Stimulated activated naive B cell treated with anti-CD40 and anti-IgM and Interleukin-4, amounts not matched to agents 10 μg/mL and 1 μg/mL and 100 μg/mL, for 72 hours (primary cell): Measurements from ENCODE around the gene PTDSS2.

Experiments used
- ATAC-seq, 2 donors: fragments of 150-1000 bp; cut with Tn5 transposase; replicated peaks; 2 replicates each; pipeline ENCODE4 v1.10.0; 2021; ENCODE audit warnings: moderate library complexity in 1 of 2
- DNase-seq: peaks from one replicate; pipeline ENCODE4 v3.0.0; 2021
- H3K27ac Mint-ChIP-seq: one replicate; pipeline ENCODE4 v1.8.0; 2022; ENCODE audit warnings: mild to moderate bottlenecking, mixed read lengths
- H3K27me3 Mint-ChIP-seq, 2 donors: one replicate each; pipeline ENCODE4 v1.8.0; 2022; ENCODE audit warnings: mixed read lengths in 2 of 2
- H3K36me3 Mint-ChIP-seq, 2 donors: one replicate each; pipeline ENCODE4 v1.8.0; 2022; ENCODE audit warnings: mixed read lengths in 2 of 2, mild to moderate bottlenecking in 1 of 2
- H3K4me1 Mint-ChIP-seq, 2 donors: one replicate each; pipeline ENCODE4 v1.8.0; 2022; ENCODE audit warnings: mixed read lengths in 2 of 2, mild to moderate bottlenecking in 1 of 2
- H3K4me3 Mint-ChIP-seq, 2 donors: one replicate each; pipeline ENCODE4 v1.8.0; 2022; ENCODE audit warnings: mild to moderate bottlenecking in 2 of 2, mixed read lengths in 2 of 2, moderate library complexity in 1 of 2
- H3K9me3 Mint-ChIP-seq, 2 donors: one replicate each; pipeline ENCODE4 v1.8.0; 2022; ENCODE audit warnings: mixed read lengths in 2 of 2, mild to moderate bottlenecking in 1 of 2

Gene PTDSS2

GRCh38 chr11:499201-500076 is 49.4 kb downstream of the PTDSS2 start:
- peaks cover 60 to 67% of the 10 kb centered on the region in 2 donors for H3K36me3 Mint-ChIP-seq
- H3K27me3 Mint-ChIP-seq = peaks cover 0 to under 1% of the 10 kb centered on the region in 2 donors
- no peak for ATAC-seq
- no peak overlapping the region for H3K4me3 Mint-ChIP-seq
- H3K27ac Mint-ChIP-seq = no peak overlapping the region
- DNase-seq = no peak
- H3K9me3 Mint-ChIP-seq = no peaks in the 10 kb centered on the region
- H3K4me1 Mint-ChIP-seq = peaks cover 22 to 45% of the 10 kb centered on the region in 2 donors

DNA sequence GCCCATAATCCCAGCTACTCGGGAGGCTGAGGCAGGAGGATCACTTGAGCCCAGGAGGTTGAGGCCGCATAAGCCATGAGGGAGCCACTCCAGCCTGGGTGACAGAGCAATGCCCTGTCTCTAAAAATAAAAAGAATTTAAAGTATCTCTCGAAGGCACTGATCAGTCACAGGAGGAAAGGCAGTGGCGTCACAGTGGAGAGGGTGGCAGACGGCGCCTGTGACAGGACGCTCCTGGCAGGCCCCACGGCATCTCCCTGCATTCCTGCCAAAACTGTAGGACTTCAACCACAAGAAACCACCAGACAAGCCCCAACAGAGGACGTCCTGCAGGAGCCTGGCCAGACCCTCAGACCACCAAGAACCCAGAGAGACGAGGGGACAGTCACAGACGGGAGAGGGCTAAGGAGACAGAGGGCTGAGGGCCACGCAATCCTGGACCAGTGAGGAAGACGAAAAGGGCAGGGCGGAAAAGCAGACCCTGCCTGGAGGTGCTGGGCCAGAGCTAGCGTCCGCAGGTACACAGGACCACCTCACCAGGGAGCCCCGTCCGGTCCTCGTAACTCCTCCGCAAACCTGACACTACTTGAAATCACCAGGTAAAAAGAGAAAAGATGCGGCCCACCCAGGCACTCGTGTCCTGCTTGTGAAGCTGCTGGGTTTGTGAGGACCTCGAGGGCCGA is 51.1 kb downstream of the PTDSS2 start:
- no peak for DNase-seq
- H3K27ac Mint-ChIP-seq = peak overlapping the region; percentile 62
- peaks cover 0 to 4% of the 10 kb centered on the region in 2 donors for H3K27me3 Mint-ChIP-seq
- ATAC-seq = no peak
- no peak overlapping the region for H3K4me3 Mint-ChIP-seq
- H3K9me3 Mint-ChIP-seq = no peaks in the 10 kb centered on the region
- H3K4me1 Mint-ChIP-seq = peaks cover 30 to 59% of the 10 kb centered on the region in 2 donors
- peaks cover 56 to 60% of the 10 kb centered on the region in 2 donors for H3K36me3 Mint-ChIP-seq

DNA sequence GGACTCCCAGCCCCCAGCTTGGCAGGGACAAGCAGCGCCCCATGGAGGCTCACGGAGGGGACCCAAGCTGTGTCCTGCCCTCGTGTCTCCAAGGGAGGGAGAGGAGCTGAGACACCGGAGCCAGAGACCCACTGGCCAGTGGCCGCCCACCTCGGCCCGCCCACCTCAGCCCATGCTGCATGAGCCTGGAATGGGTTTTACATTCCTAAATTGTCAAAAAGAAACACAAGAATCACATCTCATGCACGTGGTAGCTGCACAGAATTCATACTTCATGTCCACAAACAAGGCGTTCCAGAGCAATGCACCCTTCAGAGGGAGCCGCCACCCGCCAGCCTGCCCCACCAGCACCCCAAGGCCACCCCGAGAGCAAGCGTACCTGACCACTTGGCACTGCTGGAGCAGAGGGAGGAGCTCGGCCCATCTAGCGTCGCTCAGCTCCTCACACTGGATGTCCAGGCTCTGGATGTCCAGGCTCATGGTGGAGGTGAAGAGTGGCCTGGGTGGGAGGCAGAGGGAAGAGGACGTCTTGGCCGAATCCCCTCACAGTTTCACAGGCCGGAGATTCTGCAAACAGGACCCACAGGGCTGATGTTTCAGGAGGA is 51.7 kb downstream of the PTDSS2 start:
- ATAC-seq = no peak
- Mint-ChIP-seq H3K27ac (peak overlapping the region; percentile 60), H3K36me3 (peaks cover 57 to 61% of the 10 kb centered on the region in 2 donors), H3K4me1 (peaks cover 31 to 65% of the 10 kb centered on the region in 2 donors), H3K4me3 (no peak overlapping the region), H3K9me3 (no peaks in the 10 kb centered on the region), H3K27me3 (peaks cover 0 to 4% of the 10 kb centered on the region in 2 donors)
- DNase-seq = no peak

DNA sequence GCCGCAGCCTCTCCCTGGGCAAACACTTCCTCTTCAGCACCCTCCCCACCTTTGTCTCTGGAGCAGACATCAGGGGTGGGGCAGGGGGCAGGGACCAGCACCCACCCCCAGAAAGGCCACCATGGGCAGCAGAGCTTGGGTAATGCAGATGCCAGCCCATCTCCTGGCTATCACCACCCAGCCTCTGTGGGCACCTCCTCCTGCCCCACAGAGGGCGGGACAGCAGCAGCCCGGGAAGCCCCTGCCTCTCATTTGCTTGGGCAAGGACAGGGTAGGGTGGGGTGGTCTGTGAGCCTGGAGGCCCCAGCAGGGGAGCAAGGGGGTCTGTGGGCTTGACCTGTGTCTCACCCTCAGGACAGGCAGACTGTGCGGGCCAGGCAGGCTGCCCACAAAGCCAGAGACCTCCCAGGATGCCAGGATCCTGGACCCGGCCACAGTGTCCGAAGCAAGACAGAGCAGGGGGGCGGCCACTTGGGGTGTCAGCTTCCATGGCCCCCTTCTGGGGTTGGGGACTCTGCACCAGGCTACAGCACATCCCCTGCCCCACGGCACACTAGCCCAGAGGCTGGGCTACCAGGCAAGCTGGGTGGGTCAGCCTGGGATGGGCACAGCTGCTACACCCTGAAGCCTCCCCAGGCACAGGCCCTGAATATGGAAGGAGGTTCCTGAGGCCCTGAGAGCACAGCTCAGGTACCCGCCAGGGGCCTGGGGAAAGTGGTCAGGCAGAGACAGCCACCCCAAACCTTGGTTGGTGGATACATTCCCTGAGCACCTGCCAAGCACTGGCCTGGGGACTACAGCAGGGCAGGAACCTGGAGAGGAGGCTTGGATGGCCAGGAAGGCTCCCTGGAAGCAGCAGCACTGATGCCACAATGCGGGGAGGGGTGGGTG is 52.5 kb downstream of the PTDSS2 start:
- no peaks in the 10 kb centered on the region for H3K9me3 Mint-ChIP-seq
- no peak for DNase-seq
- H3K4me3 Mint-ChIP-seq = peak overlapping the region; percentile 51 to 52
- no peak for ATAC-seq
- H3K27me3 Mint-ChIP-seq = peaks cover 0 to 4% of the 10 kb centered on the region in 2 donors
- peaks cover 52 to 53% of the 10 kb centered on the region in 2 donors for H3K36me3 Mint-ChIP-seq
- H3K4me1 Mint-ChIP-seq = peaks cover 27 to 63% of the 10 kb centered on the region in 2 donors
- H3K27ac Mint-ChIP-seq = peak overlapping the region; percentile 75

DNA sequence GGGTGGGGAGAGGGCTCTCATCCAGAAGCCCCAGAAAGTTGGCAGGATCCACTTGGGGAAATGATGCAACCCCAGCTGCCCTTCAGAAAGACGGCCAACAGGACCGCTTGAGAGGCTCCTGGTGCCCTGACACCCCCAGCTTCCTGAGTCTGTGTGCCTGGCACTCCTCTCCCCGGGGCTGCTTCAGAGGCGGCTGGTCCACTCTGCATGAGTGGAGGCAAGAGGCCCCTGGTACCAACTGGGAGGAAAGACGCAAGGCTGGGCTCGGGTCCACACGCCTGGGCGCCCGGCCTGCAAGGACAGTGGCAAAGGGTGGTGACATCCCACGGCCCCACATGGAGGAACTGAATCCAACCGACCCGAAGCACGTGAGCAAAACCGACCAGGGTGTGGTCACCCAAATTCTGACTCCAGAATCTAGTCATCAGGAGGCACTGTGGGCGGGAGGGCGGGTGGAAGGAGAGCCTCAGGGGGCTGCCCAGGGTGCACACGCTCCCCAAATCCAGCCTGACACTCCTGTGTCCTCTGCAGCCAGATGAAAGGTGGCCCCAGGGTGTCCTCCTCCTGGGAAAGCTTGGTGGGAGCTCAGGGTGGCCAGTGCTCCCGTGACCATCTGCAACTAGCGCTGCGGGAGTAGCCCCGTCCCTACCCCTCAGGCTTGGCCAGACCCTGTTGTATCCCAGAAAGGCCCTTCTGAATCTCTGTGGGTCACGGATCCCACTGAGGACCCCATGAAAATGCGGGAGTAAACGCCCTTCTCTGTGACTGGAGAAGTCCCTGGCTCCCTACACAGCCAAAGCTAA is 53.3 kb downstream of the PTDSS2 start:
- Mint-ChIP-seq H3K4me1 (peaks cover 27 to 67% of the 10 kb centered on the region in 2 donors), H3K9me3 (no peaks in the 10 kb centered on the region), H3K4me3 (peak overlapping the region; percentile 70 to 92), H3K36me3 (peaks cover 44 to 45% of the 10 kb centered on the region in 2 donors), H3K27me3 (peaks cover 0 to 4% of the 10 kb centered on the region in 2 donors), H3K27ac (peak overlapping the region; percentile 67)
- ATAC-seq = peak in 1 of 2 donors; percentile 12
- peak; percentile 53 for DNase-seq

- ATAC-seq (no peak), DNase-seq (no peak)
- peak overlapping the region; percentile 87 for H3K27ac Mint-ChIP-seq
- no peaks in the 10 kb centered on the region for H3K9me3 Mint-ChIP-seq
- H3K36me3 Mint-ChIP-seq = peaks cover 36 to 40% of the 10 kb centered on the region in 2 donors
- H3K4me3 Mint-ChIP-seq = peak overlapping the region; percentile 92 to 98
- peaks cover 0 to 4% of the 10 kb centered on the region in 2 donors for H3K27me3 Mint-ChIP-seq
- H3K4me1 Mint-ChIP-seq = peaks cover 27 to 68% of the 10 kb centered on the region in 2 donors
Observed at GRCh38 chr11:504053-504993, 54.2 kb downstream of the PTDSS2 start.

DNA sequence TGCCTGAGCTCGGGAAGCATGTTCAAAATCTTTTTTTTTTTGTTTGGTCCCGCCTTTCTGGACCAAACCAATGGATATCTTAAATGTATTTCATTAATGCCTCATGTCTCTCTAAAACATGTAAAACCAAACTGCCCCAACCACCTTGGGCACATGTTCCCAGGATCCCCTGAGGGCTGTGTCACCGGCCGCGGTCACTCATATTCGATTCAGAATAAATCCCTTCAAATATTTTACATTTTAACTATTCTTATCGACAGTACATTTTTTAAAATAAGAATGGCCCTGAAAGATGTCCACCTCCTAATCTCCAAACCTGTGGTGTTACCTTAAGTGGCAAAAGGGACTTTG is 54.9 kb downstream of the PTDSS2 start:
- H3K9me3 Mint-ChIP-seq = no peaks in the 10 kb centered on the region
- H3K27me3 Mint-ChIP-seq = peaks cover 0 to 4% of the 10 kb centered on the region in 2 donors
- peaks cover 37 to 41% of the 10 kb centered on the region in 2 donors for H3K36me3 Mint-ChIP-seq
- H3K27ac Mint-ChIP-seq = peak overlapping the region; percentile 100
- no peak for DNase-seq
- ATAC-seq = no peak
- peaks cover 29 to 68% of the 10 kb centered on the region in 2 donors for H3K4me1 Mint-ChIP-seq
- peak overlapping the region; percentile 92 to 98 for H3K4me3 Mint-ChIP-seq

DNA sequence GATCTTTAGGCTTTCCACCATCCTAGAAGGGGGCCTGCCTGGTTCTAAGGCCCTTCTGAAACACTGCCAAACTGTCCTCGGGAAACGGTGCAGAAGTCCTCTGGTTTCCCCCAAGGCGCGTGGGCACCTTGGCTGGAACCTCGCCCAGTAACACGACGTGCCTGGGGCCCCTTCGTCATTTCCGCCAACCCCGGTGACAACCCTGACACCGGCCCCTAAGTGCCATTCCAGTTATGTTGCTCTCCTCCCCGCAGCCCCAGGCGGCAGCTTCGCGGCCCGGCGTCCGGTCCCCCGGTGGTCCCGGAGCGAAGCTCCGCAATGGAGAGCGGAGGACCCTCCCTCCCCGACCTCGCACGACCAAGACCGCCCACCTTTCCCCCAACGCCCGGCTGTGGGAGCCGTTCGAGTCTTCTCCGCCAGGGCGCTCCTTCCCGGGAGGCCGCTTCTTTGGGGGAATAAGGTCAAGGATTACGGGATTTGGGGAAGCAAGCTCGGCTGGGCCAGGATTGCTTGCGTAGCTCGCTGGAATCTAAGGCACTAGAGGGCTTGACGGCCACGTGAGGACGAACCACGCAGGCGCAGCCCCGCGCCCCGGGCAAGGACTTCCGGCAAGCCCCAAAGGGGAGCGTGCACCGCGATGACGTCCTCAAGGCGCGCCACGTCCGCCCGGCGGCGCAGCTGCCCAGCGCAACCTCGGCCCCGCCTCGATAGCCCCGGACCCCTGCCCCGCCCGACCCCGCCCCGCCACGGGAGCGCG is 56.3 kb downstream of the PTDSS2 start:
- Mint-ChIP-seq H3K27me3 (peaks cover 0 to 4% of the 10 kb centered on the region in 2 donors), H3K4me3 (peak overlapping the region; percentile 92 to 98), H3K36me3 (peaks cover 27 to 33% of the 10 kb centered on the region in 2 donors), H3K9me3 (no peaks in the 10 kb centered on the region), H3K27ac (peak overlapping the region; percentile 100), H3K4me1 (peaks cover 22 to 57% of the 10 kb centered on the region in 2 donors)
- DNase-seq = peak; percentile 96
- ATAC-seq = peak; percentile 76 to 84

GRCh38 chr11:506995-507726 is 57.1 kb downstream of the PTDSS2 start, which contains the start of gene RNH1:
Gene RNH1 (minus strand): TSS chr11:507242. CDS start chr11:502162, 5,080 bp downstream.
- Mint-ChIP-seq H3K27ac (peak within 1 kb of the TSS; percentile 100), H3K9me3 (no peaks in the 10 kb centered on the region), H3K4me3 (peak within 1 kb of the TSS; percentile 92 to 98), H3K36me3 (peaks cover 26 to 30% of the 10 kb centered on the region in 2 donors), H3K4me1 (peaks cover 20 to 60% of the 10 kb centered on the region in 2 donors), H3K27me3 (peaks cover 0 to 4% of the 10 kb centered on the region in 2 donors)
- peak; percentile 69 to 80 for ATAC-seq
- peak; percentile 96 for DNase-seq

GRCh38 chr11:507727-508515 is 57.8 kb downstream of the PTDSS2 start:
- Mint-ChIP-seq H3K36me3 (peaks cover 28 to 38% of the 10 kb centered on the region in 2 donors), H3K4me1 (peaks cover 22 to 60% of the 10 kb centered on the region in 2 donors), H3K9me3 (no peaks in the 10 kb centered on the region), H3K4me3 (peak overlapping the region; percentile 92 to 98), H3K27ac (peak overlapping the region; percentile 100), H3K27me3 (peaks cover 0 to 4% of the 10 kb centered on the region in 2 donors)
- DNase-seq (no peak), ATAC-seq (no peak)
